HFFc6 (cell line): Measurements from ENCODE around the gene CREB5. TPM values are rescaled to one million over a fixed set of nuclear protein-coding genes. Genes with fewer than 3 reads are reported as not detected.

Experiments
- DNase-seq: peaks from one replicate; pipeline ENCODE4 v3.0.0-alpha.2; 2018
- H3K27ac Mint-ChIP-seq: 2 replicates; pipeline ENCODE4 v1.8.0; 2020; ENCODE audit warnings: mild to moderate bottlenecking, mixed read lengths
- H3K27me3 Mint-ChIP-seq: 2 replicates; pipeline ENCODE4 v1.8.0; 2021; ENCODE audit warnings: mild to moderate bottlenecking, moderate library complexity, mixed read lengths; ENCODE audit not compliant: insufficient read depth
- H3K36me3 Mint-ChIP-seq: 2 replicates; pipeline ENCODE4 v1.8.0; 2021; ENCODE audit warnings: low read depth, mixed read lengths
- H3K4me1 Mint-ChIP-seq: 2 replicates; pipeline ENCODE4 v1.8.0; 2020; ENCODE audit warnings: low read depth, mixed read lengths
- H3K4me3 Mint-ChIP-seq: 2 replicates; pipeline ENCODE4 v1.8.0; 2020; ENCODE audit warnings: mild to moderate bottlenecking, moderate library complexity, mixed read lengths
- H3K9me3 Mint-ChIP-seq: 2 replicates; pipeline ENCODE4 v1.8.0; 2020; ENCODE audit warnings: mild to moderate bottlenecking, mixed read lengths
- total RNA-seq, 6 experiments: library from RNA; stranded (reverse); fragmentation: NEBNext Ultra II Directional; extraction: Animal tissue kit (Norgen Biotek cat#: 25700); gene quantifications; 2 replicates in 1 of 6; 3 replicates in 5 of 6; pipeline ENCODE4 v1.2.3, GENCODE V29; 2021
- TF ChIP-seq, protein P1 (sequence below): fragments of 200-600 bp; sonication (generic); IDR thresholded peaks from 2 replicates; pipeline ENCODE4 v1.5.0; 2021; ENCODE audit warnings: antibody characterized with exemption, mild to moderate bottlenecking

CREB5 gene
- total RNA-seq, 6 experiments from 2014 or later = 0.60 to 0.90 (median 0.79) TPM

DNA sequence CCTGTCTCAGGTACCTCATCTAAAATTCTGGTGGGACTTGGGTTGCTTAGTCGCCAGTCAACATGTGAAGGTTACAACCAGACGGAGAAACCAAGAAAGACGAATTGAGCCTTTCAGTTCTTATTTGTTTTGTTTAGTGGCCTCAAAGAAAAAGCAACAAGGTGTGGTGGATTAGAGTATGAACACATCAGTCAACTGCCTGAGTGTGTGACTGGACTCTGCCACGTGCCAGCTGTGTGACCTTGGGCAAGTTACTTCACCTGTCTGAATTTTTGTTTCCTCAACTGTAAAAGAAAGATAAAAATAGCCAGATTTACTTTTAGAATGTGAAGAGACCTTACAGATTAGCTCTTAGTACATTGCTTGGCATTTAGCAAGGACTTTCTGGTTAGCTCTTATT lies 259.2 kb downstream of the CREB5 start:
- DNase-seq = no peak
- no peaks in the 10 kb centered on the region for H3K4me1 Mint-ChIP-seq
- no peaks in the 10 kb centered on the region for H3K36me3 Mint-ChIP-seq
- no peak overlapping the region for H3K27ac Mint-ChIP-seq
- no peaks in the 10 kb centered on the region for H3K9me3 Mint-ChIP-seq
- no peak overlapping the region for H3K4me3 Mint-ChIP-seq
- no peaks in the 10 kb centered on the region; the same call in 1 of the 2 replicates for H3K27me3 Mint-ChIP-seq
- TF ChIP-seq, protein P1, sequence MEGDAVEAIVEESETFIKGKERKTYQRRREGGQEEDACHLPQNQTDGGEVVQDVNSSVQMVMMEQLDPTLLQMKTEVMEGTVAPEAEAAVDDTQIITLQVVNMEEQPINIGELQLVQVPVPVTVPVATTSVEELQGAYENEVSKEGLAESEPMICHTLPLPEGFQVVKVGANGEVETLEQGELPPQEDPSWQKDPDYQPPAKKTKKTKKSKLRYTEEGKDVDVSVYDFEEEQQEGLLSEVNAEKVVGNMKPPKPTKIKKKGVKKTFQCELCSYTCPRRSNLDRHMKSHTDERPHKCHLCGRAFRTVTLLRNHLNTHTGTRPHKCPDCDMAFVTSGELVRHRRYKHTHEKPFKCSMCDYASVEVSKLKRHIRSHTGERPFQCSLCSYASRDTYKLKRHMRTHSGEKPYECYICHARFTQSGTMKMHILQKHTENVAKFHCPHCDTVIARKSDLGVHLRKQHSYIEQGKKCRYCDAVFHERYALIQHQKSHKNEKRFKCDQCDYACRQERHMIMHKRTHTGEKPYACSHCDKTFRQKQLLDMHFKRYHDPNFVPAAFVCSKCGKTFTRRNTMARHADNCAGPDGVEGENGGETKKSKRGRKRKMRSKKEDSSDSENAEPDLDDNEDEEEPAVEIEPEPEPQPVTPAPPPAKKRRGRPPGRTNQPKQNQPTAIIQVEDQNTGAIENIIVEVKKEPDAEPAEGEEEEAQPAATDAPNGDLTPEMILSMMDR = no peak

DNA sequence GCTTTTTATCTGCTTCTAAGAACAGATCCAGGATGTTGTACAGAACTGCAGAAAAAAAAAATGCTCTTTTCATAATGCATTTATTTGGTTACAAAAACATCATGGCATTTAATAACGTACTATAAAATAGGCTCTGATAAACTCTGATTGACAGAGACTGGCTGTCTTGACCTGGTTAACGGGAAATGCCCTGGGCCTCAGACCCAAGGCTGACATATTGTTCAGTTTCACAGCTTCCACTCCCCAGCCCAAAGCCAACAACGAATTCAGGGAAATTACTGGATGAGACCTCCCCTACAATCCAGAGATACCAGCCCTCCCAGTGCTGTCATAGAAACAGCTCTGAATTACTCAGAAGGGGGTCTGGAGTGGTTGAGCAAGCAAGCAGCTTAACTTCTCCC lies 260.1 kb downstream of the CREB5 start:
- TF ChIP-seq, protein P1 = no peak
- H3K9me3 Mint-ChIP-seq = no peaks in the 10 kb centered on the region
- no peaks in the 10 kb centered on the region for H3K4me1 Mint-ChIP-seq
- H3K27ac Mint-ChIP-seq = no peak overlapping the region
- no peaks in the 10 kb centered on the region for H3K36me3 Mint-ChIP-seq
- no peak overlapping the region for H3K4me3 Mint-ChIP-seq
- no peak for DNase-seq
- H3K27me3 Mint-ChIP-seq = no peaks in the 10 kb centered on the region; the same call in 1 of the 2 replicates

DNA sequence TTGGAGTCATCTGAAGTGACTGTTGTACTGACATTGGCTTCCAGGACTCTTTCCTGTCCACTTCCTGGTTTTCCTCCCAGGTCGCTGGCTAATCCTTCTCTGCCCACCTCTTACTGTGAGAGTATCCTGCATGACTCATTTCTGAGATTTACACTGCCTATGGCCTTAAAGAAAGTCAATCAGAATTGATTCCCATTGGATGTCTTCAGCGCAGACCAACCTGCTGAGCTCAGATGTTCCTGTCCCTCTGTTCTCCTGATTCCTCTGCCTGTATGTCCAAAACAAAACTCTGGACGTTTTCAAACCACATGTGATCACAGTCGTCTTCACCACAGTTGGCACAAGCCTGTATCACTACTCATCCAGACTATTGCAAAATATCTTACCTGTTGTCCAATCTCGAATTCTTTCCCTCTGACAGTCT lies 262.1 kb downstream of the CREB5 start:
- Mint-ChIP-seq H3K27ac (no peak overlapping the region), H3K4me1 (no peaks in the 10 kb centered on the region), H3K27me3 (no peaks in the 10 kb centered on the region; the same call in 1 of the 2 replicates), H3K36me3 (no peaks in the 10 kb centered on the region), H3K9me3 (no peaks in the 10 kb centered on the region), H3K4me3 (no peak overlapping the region)
- TF ChIP-seq, protein P1 = no peak
- DNase-seq = no peak

DNA sequence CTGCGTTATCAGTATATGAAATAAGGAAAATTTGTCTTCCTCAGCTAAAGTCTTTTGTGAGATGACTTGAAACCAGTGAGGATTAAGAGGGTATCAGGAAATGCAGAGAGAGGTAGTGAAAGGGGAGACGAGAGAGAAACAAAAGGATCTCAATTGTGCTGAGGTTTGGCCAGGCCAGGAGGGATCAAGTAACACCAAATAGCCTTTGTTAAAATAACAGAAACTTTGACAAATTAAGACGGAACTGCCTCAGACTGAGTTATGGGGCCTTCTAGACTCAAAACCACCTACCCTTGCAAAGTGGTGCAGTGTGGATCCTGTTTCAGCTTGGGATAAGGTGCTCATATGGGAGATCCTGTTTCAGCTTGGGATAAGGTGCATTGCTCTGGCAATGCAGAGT lies 263.1 kb downstream of the CREB5 start:
- no peak for DNase-seq
- H3K27me3 Mint-ChIP-seq = peaks cover 4% of the 10 kb centered on the region
- TF ChIP-seq, protein P1 = no peak
- H3K9me3 Mint-ChIP-seq = no peaks in the 10 kb centered on the region
- H3K4me1 Mint-ChIP-seq = no peaks in the 10 kb centered on the region
- H3K36me3 Mint-ChIP-seq = no peaks in the 10 kb centered on the region
- H3K4me3 Mint-ChIP-seq = no peak overlapping the region
- no peak overlapping the region for H3K27ac Mint-ChIP-seq

DNA sequence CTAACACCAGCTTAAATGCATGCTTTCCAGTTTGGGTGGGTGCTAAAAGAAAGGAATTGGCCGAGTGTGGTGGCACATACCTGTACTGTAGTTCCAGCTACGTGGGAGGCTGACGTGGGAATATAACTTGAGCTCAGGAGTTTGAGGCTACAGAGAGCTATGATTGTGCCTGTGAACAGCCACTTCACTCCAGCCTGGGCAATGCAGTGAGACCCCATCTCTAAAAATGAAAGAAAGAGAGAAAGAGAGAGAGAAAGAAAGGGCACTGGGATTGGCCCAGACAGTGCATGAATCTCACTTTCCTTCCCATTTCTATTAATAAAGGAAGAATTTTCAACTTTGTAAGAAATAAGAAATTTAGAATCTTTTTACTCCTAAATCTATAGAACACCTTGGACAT lies 265.4 kb downstream of the CREB5 start:
- DNase-seq = no peak
- H3K36me3 Mint-ChIP-seq = no peaks in the 10 kb centered on the region
- TF ChIP-seq, protein P1 = no peak
- no peak overlapping the region for H3K27ac Mint-ChIP-seq
- no peaks in the 10 kb centered on the region for H3K4me1 Mint-ChIP-seq
- no peaks in the 10 kb centered on the region for H3K9me3 Mint-ChIP-seq
- no peak overlapping the region for H3K4me3 Mint-ChIP-seq
- peaks cover 8% of the 10 kb centered on the region for H3K27me3 Mint-ChIP-seq

DNA sequence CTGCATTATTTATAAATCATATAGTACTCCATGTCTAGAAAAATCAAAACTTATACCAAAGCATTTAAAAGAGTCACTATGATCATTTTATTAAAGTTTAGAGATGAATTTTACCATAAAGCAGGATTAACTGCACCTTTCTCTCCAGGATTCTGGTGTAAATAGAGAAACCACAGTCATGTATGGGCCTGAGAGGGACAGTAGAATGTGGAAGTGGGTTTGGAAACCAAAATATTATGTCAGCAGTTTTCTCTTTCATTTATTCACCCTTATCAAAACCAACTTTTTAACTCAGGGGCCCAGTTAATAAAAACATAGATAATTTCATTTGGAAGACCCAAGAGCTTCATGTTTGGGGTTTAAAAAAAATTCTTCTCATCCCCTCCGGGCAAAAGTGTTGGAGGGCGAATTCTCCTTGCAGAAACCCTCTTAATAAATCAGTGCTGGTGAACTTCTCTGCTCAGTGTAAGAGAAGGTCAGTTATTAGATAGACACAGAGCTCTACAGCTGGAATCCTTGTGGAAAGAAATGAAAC lies 266.2 kb downstream of the CREB5 start:
- H3K4me1 Mint-ChIP-seq = no peaks in the 10 kb centered on the region
- no peaks in the 10 kb centered on the region for H3K9me3 Mint-ChIP-seq
- H3K27me3 Mint-ChIP-seq = peaks cover 14% of the 10 kb centered on the region
- no peaks in the 10 kb centered on the region for H3K36me3 Mint-ChIP-seq
- DNase-seq = no peak
- no peak overlapping the region for H3K4me3 Mint-ChIP-seq
- TF ChIP-seq, protein P1 = no peak
- no peak overlapping the region for H3K27ac Mint-ChIP-seq
